ENCODE results near the gene SLC33A1.

GRCh38 chr3:155859859-155860258, 5.6 kb upstream of the SLC33A1 start:
- TF ChIP-seq CTCF (IDR thresholded peaks at IDR 0.05) (no peak), POLR2A (IDR thresholded peaks at IDR 0.05) (no peak)

Data from lower leg skin (tissue), 3 donors.